Right lung (tissue), 5 donors: ENCODE results near the gene CKS1B. TPM values are rescaled to one million over a fixed set of nuclear protein-coding genes. Genes with fewer than 3 reads are reported as not detected.

Experiments
- polyA plus RNA-seq, 5 donors: library from polyadenylated mRNA; unstranded; fragments of 120-200 nt; gene quantifications; one replicate each; pipeline versions ENCODE4 v1.2.1 to v1.2.3, GENCODE V29; 2013; ENCODE audit warnings: inconsistent platforms in 1 of 5, low replicate concordance in 1 of 5; ENCODE audit not compliant: insufficient read length in 5 of 5, insufficient read depth in 1 of 5

CKS1B gene
- polyA plus RNA-seq, 5 donors, result 85.1 to 149 (median 115) TPM

Other genes with a start within 250 kb of the CKS1B start
- gene KCNN3, start 104.4 kb upstream of the CKS1B start, polyA plus RNA-seq, result 1 to 10 TPM; 1.8 to 3.2 (median 2.3) TPM
- 10 to 100 TPM; 26.2 to 39.4 (median 29.5) TPM for gene PMVK, start 38.0 kb upstream of the CKS1B start, polyA plus RNA-seq
- gene PBXIP1, start 18.6 kb upstream of the CKS1B start, polyA plus RNA-seq, result 10 to 100 TPM; 62.9 to 88.3 (median 77.0) TPM
- gene PYGO2, start 12.9 kb upstream of the CKS1B start, polyA plus RNA-seq, result 10 to 100 TPM; 32.9 to 42.8 (median 40.9) TPM
- gene SHC1, start 3.9 kb upstream of the CKS1B start, polyA plus RNA-seq, result 100 to 1,000 TPM; 121 to 136 (median 123) TPM
- 10 to 100 TPM; 27.1 to 33.6 (median 28.1) TPM for gene FLAD1, start 8.7 kb downstream of the CKS1B start, polyA plus RNA-seq
- 1 to 10 TPM in 1 of 5 donors, under 1 TPM in 4; 0.46 to 1.2 (median 0.66) TPM for gene LENEP, start 18.9 kb downstream of the CKS1B start, polyA plus RNA-seq
- gene ZBTB7B, start 28.1 kb downstream of the CKS1B start, polyA plus RNA-seq, result 10 to 100 TPM; 10.7 to 26.3 (median 18.8) TPM
- gene DCST2, start 59.1 kb downstream of the CKS1B start, polyA plus RNA-seq, result 1 to 10 TPM; 1.6 to 2.7 (median 2.4) TPM
- under 1 TPM; 0.34 to 0.69 (median 0.53) TPM for gene DCST1, start 59.1 kb downstream of the CKS1B start, polyA plus RNA-seq
- gene ADAM15, start 76.6 kb downstream of the CKS1B start, polyA plus RNA-seq, result 100 to 1,000 TPM in 1 of 5 donors, 10 to 100 TPM in 4; 50.0 to 103 (median 64.8) TPM
- gene EFNA4, start 89.1 kb downstream of the CKS1B start, polyA plus RNA-seq, result 10 to 100 TPM; 16.0 to 25.3 (median 23.3) TPM
- gene EFNA3, start 104.2 kb downstream of the CKS1B start, polyA plus RNA-seq, result 1 to 10 TPM; 2.9 to 5.6 (median 4.3) TPM
- gene EFNA1, start 153.2 kb downstream of the CKS1B start, polyA plus RNA-seq, result 100 to 1,000 TPM in 2 of 5 donors, 10 to 100 TPM in 3; 94.5 to 116 (median 96.8) TPM
- gene SLC50A1, start 161.2 kb downstream of the CKS1B start, polyA plus RNA-seq, result 10 to 100 TPM; 32.7 to 41.6 (median 37.3) TPM
- gene DPM3, start 165.8 kb downstream of the CKS1B start, polyA plus RNA-seq, result 10 to 100 TPM; 19.1 to 37.1 (median 26.6) TPM
- 100 to 1,000 TPM; 103 to 120 (median 117) TPM for gene KRTCAP2, start 198.6 kb downstream of the CKS1B start, polyA plus RNA-seq
- gene TRIM46, start 199.2 kb downstream of the CKS1B start, polyA plus RNA-seq, result 1 to 10 TPM; 2.9 to 5.6 (median 4.3) TPM
- gene THBS3, start 233.2 kb downstream of the CKS1B start, polyA plus RNA-seq, result 10 to 100 TPM; 37.5 to 47.0 (median 42.8) TPM
- gene MTX1, start 234.0 kb downstream of the CKS1B start, polyA plus RNA-seq, result 10 to 100 TPM; 27.8 to 38.3 (median 32.0) TPM